Measurements from ENCODE around the gene ZC3H12A.

ZC3H12A gene

DNA sequence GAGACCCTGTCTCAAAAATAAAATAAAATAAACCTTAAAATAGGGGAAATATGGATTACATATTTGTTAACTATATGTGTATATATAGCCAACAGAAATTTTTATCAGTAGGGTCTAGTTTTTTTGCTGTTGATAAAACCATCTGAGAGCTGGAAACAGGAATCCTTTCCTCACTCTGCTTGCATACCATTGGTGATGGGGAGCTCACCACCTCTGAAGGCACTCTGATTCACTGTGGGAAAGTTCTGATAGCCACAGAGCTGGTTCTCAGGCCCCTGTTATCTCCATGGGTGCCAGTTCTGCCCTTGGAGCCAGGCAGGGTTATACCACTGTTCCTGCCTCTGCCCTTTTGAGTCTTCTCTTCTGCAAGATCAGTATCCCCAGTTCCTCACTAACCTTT is 17.8 kb upstream of the ZC3H12A start:
- no peak for DNase-seq

DNA sequence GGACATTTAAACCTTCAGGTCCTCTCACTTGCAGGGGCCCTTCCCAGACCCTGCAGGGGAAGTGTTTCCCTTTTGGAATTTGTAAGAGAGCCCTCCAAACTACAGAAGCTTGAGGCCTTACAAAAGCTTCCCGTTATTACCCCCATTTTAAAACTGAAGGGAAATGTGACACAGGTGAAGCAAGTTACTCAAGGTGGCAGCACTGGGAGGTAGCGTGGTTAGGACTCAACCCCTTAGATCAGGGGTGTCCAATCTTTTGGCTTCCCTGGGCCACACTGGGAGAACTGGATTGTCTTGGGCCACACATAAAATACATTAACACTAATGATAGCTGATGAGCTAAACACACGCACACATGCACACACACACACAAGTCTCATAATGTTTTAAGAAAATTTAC is 15.8 kb upstream of the ZC3H12A start:
- no peak for DNase-seq

DNA sequence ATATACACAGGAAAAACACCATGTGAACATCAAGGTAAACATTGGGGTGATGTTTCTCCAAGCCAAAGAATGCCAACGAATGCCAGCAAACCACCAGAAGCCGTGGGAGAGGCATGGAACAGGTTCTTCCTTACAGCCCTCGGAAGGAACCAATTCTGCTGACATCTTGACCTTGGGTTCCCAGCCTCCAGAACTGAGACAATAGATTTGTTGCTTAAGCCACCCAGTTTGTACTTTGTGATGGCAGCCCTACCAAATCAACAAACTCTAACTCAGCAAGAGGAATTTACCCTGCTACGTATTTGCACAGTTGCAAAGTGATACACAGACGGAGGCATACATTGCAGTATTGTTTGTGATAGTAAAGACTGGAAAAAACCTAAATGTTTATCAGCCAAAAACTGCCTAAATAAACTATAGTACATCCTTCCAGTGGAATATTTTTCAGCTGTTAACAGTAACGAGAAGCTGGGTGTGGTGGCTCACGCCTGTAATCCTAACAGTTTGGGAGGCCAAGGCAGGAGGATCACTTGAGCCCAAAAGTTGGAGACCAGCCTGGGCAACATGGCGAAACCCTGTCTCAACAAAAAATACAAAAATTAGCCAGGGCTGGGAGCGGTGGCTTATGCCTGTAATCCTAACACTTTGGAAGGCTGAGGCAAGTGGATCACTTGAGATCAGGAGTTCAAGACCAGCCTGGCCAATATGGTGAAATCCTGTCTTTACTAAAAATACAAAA is 12.5 kb upstream of the ZC3H12A start:
- no peak for DNase-seq

DNA sequence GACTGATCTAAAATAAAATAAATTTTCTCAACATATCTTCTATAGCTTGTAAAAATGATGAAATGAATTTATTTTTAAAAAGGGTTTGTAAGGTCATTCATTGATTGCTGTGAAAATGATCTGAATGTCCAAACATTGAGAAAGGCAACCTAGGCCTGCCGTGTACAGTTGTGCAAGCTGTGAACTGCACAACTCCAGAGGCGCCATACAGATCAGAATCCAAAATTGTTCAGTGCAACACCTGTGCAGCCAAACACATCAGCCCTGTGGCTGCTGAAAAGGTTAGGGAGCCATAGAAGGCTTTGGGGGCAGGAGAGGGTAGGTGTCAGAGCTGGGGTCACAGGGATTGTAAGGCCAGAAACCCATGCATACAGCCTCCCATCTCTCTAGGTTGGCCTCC is 9.9 kb upstream of the ZC3H12A start:
- no peak for DNase-seq

DNA sequence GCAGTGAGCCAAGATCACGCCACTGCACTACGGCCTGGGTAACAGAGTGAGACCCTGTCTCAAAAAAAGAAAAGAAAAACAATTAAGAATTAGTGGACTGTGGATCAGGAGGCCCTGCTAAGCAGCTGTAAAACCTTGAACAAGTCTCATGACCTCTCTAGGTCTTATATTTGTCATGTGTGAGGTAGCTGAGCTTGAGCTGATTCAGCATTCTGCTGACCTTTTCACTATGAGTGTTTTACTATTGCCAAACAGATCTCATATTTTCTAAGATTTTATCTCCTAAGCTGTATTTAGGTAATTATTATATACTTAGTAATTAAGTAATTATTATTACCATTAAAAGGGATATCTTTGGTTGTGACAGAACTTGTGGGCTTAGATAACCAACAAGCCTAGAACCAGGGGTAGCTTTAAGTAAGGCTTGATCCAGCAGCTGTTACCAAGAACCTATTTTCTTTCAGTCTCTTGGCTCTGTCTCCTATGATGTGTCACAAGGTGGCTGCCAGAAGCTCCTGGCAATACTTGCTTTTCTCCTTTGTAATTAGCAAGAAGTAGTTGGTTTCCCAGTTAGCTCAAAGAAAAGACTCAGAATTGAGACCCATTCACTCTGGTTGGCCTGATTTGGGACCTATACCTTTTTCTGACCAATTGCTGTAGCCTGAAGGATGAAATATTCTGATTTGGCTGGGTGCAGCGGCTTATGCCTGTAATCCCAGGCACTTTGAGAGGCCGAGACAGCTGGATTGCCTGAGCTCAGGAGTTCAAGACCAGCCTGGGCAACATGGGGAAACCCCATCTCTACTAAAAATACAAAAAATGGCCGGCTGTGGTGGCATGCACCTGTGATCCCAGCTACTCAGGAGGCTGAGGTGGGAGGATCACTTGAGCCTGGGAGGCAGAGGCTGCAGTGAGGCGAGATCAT is 8.5 kb upstream of the ZC3H12A start:
- DNase-seq: no peak

DNA sequence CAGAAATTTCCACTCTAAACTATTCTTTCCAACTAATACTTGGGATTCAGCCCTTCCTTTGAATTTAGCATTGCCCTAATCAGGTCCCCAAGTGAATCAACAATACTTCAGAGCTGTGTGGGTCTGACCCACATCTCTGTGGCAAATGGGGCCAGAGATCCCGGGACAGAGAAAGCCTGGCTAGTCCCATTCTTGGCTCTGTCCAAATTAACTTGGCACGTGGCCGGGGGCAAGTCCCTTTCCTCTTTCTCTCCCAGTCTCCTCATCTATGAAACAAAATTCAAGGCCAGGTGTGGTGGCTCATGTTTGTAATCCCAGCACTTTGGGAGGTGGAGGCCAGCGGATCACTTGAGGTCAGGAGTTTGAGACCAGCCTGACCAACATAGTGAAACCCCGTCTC is 6.3 kb upstream of the ZC3H12A start:
- no peak for DNase-seq

DNA sequence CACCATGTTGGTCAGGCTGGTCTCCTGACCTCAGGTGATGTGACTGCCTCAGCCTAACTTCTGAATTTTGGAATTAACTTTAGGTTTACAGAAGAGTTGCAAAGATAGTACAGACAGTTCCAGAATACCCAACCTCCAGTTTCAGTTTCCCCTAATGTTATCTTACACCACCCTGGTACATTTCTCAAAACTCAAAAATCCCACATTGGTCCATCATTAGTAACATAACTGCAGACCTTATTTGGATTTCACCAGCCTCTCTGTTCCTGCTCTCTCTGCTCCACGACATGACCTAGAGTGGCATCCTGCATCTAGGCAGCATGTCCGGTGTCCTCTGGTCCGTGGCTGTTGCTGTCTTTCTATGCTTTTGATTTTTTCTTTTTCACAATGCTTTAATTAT is 5.0 kb upstream of the ZC3H12A start:
- DNase-seq: no peak

DNA sequence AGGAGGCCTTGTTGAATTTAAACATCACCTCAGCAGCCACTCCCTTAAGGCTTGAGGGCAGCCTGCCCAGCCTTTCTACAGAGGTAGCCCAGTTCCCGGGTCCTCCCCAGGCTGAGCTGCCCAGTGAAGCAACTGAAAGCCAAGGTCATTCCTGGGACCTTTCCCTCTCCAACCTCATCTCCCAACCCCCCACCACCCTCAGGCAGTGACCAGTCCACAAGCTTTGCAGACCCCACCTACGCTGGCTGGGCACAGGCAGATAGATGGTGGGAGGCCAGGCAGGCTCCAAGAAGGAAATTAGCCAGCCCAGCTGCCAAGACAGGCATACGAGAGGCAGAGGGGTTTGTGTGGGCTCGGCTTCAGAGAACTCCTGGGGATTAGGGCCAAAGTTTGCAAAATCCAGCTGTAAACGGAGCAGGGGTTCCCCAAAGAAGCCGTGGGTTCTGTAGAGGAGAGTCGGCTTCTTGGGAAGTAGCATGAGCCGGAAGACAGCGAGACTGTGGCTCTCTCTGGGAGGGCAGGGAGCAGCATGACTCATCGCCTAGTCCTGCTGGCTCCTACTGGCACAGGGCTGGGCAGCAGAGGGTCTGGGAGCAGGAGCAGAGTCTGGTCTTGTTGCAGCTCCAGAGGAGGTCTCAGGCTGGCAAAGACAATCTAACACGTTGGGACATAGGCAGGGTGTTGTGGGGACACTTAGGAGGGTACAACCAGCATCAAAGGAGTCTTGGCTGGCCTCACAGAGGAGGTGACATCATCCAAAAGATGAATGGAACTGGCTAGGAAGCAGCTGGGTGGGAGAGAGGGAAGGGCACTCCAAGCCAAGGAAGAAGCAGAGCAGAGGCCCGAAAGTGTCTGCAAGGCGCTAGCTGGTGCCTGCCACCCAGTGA is 2.8 kb upstream of the ZC3H12A start:
- no peak for DNase-seq

DNA sequence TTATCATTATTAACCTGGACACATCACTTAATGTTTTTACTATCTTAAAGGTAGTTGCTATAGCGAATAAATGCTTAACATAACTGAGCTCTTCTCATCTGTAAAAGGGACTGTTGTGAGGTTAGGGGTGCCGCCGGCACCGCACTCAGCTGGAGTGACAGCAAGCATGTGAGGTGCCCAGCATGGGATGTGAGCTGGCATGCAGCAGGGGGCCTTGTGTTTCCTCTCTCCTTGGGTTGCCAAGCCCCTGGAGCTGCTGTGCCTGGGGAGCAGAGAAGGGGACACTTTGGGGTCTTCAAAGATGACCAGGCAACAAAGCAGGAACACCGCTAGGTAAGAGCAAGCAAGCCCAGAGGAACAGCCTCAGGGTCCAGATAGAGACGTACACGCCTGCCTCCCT is 2.1 kb upstream of the ZC3H12A start:
- DNase-seq: no peak

DNA sequence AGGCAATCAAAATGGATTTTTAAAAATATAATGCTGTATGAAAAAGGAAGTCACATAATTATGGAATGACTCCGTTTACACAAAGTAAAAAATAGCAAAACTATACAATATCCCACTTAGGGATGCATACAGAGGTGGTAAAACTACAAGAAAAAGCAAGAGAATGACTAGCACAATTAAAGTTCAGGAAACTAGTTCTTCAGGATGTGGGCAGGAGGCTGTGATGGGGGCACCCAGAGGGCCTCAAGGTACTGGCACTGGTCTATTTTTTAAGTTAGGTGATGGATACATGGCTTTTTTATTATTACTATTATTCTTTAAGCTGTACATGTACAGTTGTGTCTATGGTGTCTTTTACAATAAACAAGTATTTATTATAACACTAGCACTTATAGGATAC is 1.4 kb upstream of the ZC3H12A start:
- DNase-seq: no peak

DNA sequence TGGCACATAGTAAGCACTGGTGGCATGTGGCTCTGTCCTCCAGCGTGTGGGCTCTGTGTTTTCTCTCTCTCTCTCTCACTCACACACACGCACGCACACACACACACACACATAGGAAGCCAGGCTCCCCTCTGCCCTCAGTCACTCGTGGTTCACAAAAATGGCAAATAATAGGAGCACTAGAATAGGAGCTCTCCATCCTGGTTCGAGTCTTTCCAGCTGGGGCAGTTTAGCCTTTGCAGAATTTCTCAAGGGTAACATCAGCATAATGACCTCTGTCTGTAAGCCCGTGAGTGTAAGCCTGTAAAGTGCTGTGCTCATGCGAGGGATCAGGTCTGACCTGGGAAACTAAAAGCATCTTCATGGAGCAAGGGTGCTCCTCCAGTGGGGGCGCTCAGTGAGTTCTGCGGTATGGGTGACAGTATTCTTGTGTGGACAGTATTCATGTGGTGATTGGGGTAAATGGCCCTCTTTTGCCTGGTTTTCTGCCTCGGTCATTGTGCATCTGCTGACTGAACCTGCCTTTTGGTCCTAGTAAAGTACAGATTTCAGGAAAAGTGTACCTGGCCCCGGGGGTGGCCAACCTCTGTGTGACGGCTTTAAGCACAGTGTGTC is 842 bp upstream of the ZC3H12A start:
- no peak for DNase-seq

DNA sequence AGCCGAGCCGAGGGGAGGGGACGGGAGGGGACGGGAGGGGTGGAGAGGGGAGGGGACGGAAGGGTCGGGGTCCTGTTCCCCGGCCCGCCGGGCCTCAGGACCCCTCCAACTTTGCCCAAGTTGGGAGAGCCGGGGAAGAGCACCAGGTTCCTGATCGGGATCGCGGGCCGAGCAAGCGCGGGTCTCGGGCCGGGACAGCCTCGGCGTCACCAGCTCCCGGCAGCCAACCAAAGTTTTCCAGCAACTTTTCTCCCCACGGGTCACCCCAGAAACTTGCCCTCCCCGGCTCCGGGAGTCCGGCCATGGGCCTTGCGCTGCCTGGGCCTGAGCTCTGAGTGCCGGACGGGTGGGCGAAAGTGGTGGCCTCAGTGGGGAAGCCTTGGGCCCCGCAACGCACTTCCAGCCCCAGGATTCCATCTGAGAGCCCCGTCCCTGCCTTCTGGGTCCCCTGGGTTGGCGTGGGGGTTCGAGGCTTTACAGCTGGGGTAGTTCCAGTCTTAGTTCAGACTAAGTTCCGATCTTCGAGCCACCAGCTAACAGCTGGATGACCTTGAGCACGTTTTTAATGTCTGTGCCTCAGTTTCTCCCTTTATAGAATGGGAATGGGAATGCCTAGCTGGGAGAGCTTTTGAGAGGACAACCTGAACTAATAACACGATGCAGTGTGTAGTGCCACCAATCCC is 458 bp downstream of the ZC3H12A start:
- no peak for DNase-seq

DNA sequence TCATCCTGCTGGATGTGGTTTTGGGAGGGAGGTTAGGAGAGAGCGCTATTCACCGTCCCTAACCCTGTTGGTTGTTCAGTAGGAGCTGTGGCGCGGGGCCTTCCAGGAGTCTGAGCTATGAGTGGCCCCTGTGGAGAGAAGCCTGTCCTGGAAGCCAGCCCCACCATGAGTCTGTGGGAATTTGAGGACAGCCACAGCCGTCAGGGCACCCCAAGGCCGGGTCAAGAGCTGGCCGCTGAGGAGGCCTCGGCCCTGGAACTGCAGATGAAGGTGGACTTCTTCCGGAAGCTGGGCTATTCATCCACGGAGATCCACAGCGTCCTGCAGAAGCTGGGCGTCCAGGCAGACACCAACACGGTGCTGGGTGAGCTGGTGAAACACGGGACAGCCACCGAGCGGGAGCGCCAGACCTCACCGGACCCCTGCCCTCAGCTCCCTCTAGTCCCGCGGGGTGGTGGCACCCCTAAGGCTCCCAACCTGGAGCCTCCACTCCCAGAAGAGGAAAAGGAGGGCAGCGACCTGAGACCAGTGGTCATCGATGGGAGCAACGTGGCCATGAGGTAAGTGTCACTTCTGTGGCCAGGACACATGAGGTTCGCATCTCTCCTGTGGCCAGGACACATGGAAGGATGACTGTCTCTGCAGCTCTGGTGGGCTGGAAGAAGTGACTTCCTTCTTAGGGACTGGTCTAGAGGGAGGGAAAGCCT is 1.2 kb downstream of the ZC3H12A start:
- no peak for DNase-seq

DNA sequence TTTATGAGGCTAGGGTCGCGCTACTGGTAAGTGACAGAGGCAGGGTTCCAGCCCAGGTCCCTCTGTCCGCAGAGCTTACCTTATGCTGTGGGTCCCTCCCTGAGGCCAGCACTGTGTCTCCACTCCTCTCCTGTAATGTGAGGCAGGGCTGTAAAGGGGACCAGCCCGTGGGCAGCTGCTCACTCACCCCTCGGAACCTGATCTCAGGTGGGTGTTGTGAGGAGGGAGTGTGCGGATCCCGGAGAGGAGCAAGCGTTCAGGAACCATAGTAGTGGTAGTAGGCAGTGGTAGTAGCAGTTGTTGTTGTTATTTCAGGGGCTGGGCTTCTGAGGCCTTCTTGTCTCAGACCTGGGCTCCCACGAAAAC is 1.7 kb downstream of the ZC3H12A start:
- DNase-seq: no peak

DNA sequence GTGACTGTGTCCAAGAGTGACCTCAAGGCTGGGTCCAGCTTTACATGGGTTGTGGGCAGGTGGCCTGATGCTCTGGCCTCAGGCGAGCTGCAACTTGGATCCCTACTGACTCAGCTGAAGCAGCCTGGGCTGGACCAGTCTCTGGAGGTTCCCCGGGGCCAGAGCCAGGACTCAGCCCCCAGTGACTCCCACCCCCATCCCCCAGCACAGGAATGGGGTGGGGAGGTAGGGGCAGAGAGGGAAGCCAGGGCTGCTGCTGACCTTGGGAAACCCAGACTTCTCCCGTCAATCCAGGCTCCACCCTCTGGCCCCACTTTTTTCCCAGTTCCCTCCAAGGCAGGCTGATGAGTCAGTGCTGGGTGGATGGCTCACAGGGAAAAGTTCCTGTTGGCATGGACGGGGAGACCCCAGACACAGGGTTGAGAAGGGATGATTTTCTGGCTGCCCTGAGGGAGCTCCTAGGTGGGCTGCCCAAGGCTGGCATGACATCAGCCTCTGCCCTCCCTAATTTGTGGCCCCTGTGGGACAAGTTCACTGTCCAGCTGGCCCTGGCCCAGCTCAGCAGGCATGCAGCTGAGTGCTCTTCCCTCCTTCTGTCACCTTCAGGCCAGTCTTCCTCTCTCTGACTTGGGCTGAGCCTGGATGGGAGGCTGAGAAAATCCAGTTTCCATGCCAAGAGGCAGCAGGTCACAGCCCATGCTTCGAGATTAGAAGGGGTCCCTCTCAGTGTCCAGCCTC is 2.2 kb downstream of the ZC3H12A start:
- no peak for DNase-seq

DNA sequence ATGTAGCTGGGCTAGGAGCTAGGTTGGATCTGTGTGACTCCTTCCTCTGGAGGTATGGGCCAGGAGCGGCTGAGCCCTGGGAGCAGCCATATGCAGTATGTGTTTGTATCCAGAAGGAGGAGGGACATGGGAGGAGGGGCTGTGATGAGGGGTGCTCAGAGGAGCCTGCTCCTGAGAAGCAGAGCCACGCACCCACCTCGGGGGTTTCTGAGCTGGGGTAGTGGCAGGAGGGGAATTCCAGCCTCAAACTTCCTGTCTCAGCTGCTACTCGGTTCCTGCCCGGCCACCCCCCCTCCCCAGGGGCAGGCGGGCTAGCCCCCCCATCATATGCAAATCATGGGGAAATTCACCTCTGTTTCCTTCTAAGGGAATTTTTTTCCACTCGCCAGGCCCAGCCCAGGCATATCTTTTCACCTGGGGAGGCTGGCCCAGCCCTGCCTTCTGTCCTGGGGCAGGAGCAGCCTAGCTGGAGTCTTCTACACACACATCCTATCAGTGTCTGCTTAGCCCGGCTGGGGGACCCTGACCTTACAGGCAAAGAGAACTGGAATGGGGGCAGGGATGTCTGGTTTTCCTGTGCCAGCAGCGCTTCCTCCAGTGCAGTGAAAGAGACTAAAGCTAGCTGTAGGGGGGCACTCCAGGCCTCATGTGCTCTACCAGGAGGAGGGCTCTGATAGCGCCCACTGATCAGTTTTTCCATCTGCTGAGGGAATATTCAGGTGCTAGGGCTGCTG is 3.0 kb downstream of the ZC3H12A start:
- DNase-seq: no peak

DNA sequence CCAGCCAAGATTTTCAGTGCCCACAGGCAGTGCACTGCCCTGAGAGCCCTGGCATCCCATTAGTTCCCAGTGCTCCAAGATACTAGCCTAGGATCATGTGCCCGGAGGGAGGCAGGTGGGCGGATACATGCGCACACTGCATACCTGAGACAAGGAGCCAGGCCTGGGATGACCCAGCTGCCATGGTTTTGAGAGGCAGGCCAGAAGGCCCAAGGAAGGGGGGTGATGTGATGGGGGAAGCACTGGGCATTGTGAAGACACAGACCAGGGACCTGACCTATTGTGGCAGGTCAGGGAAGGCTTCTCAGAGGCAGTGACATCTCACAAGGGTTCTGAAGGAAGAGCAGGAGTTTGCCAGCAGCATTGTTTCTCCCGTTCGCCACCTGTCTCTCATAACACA is 3.6 kb downstream of the ZC3H12A start:
- DNase-seq: no peak

DNA sequence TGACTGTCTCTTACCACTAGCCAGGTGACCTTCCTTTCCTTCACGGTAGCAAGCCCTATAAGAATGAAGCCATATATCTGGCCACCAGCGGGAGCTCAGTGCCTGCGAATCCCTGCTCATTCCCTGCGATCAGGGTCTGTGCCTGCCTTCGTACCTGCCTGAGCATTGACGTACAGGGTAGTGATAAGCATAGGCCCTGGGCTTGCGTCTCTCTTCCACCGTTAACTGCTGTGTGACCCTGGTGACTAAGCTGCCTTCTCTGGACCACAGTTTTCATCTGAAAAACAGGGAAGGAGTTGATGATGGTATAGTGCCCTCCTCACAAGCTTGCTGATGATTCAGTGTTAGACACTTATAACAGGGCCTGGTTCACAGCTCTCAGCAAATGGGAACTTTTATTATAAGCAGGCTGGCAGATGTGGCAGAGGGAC is 4.1 kb downstream of the ZC3H12A start:
- DNase-seq: no peak

DNA sequence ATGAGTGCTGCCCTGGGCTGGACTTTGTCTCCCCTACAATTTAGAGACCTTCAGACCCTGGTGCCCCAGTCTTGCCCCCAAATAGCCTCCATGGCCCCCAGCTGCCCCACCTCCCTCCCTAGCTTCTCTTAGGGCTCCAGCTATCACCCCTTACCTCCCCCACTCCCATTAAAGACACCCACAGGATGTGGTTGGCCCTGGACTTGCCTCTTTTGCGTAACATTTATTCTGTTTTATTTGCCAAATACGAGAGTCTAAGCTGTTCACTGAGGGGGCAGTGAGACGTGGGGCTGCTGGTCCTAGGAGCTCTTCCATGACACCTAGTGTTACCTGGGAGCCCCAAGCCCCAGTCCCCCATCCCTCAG is 4.5 kb downstream of the ZC3H12A start:
- DNase-seq: no peak
